GM18508 (cell line): Measurements from ENCODE around the gene LRRN4CL.
A peak's percentile ranks its signal among the peaks of the same experiment; 100 is the strongest.
"Not testable (repeated sequence)": the region's sequence is repeated elsewhere in the genome, so short reads cannot be mapped to it uniquely, and the experiment has no call there.

Source experiments
- ATAC-seq: cut with Tn5 transposase; IDR thresholded peaks from one replicate; pipeline ENCODE4 v1.9.1; 2021; ENCODE audit warnings: moderate number of reproducible peaks; ENCODE audit not compliant: insufficient read depth, unreplicated experiment

LRRN4CL gene

DNA sequence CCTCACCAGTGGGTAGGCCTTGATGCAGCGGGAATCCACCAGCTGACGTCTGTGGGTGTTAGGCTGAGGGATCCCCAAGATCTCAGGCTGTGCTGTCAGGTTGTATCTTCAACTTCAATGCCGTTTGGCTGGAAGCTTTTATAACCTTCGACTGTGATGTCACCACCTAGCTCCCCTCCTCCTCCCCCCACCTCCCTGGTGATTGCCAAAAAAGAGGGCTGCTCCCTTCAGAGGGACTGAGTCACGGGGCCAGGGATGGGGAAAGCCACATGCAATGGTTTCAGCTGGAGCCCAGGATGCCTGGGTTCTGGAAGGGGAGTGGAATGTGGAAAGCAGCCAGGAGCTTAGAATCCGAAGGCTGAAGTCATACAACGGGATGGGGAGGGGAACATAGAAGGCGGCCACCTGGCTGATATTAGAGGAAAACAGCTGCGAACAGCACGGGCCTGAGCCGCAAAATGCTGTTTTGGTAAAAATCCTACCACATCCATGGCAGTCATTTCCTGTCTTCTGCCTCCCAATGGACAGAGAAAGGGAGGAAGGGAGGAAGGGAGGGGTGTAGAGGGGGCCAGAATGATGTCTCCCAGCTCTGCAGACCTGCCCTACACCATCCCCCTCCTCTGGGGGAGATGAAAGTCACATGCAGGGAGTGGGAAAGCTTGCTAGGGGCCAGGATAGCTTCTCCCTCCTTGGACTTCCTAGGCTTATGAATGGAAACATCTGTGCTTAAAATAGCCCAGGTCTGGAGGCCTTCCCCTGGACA lies at the start of gene LRRN4CL:
TSS of gene LRRN4CL (minus strand) at position 110 of the 763 bp plus-strand sequence. CDS start 1,022 bp downstream, outside the sequence.
- no peak for ATAC-seq

DNA sequence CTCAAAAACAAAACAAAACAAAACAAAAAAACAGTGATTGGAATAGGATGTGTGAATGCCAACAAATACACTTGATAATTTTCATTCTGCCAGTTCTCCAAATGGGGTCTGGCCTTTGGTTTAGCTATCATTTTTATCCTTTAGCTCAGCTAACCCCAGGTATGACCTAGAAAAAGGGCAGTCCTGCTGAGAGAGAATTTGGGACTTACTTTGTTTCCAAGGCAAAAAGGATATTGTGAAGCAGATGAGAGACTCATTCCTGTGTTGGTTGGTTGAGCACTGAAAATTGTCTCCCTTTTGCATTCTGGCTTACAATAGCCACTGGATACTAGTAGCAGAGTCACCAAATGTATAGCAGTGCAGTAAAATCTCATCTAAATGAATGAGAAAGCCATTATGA lies 47.9 kb upstream of the LRRN4CL start:
- no peak for ATAC-seq

DNA sequence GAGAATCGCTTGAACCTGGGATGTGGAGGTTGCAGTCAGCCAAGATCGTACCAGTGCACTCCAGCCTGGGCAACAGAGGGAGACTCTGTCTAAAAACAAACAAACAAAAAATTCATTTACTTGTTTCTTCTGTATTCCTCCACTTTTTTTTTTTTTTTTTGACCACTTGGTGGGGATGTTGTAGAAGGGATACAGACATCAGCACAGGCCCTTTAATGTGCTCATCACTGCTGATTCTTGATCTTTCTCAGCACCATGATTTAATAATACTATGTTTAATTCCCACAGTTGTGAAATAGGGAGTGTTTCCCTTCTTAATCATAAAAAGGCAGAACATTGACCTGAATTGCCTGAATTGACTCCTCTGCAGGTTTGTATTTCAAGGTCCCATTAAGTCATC lies 43.5 kb upstream of the LRRN4CL start:
- no peak for ATAC-seq

DNA sequence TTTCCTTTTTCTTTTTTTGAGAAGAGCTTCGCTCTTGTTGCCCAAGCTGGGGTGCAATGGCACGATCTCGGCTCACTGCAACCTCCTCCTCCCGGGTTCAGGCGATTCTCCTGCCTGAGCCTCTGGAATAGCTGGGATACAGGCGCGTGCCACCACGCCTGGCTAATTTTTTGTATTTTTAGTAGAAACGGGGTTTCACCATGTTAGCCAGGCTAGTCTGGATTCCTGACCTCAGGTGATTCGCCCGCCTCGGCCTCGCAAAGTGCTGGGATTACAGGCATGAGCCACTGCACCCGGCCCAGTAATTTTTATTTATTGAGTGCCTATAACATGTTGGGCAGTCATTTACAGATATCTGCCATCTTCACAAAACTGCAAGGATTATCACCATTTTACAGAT lies 40.7 kb upstream of the LRRN4CL start:
- ATAC-seq: not testable (repeated sequence)

DNA sequence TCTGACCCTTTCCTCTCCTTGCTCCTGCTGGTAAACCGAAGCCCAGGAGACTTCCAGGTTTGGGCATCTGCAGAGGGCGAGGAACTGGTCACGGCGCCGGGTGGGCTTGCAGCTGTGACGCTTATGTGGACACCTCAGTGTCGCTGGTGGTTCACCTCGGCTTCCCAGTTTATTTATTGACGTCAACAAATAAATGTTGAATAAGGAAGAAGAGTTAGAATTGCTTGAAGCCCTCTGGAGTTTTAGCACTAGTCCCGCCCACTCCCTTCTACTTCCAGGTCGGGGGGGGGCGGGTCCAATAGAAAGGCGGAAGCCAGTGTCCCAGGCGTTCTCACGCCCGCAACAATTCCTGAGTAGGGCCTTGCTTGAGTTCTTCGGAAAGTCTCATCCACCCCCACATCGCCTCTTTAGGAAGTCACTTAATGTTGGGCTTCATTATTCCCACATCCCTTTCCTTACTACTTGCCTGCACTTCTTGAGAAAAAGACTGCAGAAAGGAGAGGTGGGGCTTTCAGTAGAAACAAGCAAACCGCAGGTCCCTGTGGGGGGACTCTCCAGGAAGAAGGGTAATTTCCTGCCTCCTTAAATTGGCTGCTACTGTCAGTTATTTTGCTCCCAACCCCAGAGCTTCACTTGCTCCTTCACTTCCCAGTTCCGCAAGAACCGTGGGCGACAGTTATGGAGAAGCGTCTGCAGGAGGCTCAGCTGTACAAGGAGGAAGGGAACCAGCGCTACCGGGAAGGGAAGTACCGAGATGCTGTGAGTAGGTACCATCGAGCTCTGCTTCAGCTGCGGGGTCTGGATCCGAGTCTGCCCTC lies 39.0 kb upstream of the LRRN4CL start, which contains the start of gene TTC9C:
TSS of gene TTC9C (plus strand) at position 316 of the 818 bp plus-strand sequence. CDS start at position 679, 363 bp downstream.
- ATAC-seq: peak; percentile 12

DNA sequence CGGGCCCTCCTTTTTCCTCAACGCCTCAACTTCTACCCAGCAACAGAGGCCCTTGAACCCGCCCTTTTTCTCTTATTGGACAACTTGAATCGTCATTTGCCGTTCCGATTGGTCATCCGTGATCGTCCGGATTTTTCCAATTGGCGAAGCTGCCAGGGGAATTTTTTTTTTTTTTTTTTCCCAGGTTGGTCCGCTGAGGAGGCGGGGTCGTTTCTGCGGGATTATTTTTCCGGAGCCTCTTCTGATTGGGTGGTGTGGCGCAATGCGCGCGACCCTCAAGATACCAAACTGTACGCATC lies 38.5 kb upstream of the LRRN4CL start:
- peak; percentile 37 for ATAC-seq

DNA sequence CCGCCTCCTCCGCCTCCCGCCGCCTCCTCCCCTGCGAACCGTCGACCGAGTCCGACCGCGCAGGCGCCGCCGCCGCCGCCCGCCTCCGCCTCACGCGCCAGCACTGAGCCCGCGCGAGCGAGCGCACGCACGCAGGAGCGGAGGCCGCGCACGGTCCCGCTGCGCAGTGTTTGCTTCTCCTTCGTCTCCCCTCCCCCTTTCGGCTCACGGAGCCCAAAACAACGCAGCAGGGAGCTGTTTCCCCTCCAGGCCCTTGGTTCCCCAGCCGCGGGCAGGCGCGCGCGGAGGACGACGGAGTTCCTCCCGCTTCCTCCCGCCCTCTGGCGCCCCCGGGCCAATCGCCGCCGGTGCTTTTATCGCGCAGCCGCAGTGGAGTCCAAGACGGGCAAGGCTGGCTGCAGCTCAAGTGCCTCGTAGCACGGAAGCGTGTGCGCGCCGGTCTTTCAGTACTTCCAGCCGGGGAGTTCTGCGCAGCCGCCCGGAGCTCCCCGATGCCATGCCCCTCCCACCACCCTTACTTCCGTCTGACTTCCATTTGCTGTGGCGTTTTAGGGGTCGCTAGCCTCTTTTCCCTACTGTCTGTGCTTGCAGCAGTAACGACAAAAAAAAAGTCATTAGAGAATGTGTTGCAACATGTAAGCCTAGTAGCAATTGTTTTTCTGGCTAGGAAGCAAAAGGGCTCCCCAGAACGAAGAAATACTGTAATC lies 38.0 kb upstream of the LRRN4CL start, which contains the start of gene HNRNPUL2:
TSS of gene HNRNPUL2 (minus strand) at position 293 of the 707 bp plus-strand sequence. CDS start 301 bp downstream, outside the sequence.
- peak; percentile 39 for ATAC-seq

DNA sequence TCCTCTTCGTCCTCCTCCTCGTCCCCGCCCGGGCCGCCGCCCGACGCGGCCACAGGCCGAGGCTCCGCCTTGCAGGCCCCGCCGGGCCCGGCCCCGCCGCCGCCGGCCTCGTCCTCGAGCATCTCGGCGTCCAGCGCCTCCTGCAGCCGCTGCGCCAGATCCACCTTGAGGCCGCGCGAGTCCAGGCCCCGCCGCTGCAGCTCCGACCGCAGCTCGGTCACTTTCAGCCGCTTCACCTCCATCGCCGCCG lies 37.5 kb upstream of the LRRN4CL start:
- no peak for ATAC-seq

DNA sequence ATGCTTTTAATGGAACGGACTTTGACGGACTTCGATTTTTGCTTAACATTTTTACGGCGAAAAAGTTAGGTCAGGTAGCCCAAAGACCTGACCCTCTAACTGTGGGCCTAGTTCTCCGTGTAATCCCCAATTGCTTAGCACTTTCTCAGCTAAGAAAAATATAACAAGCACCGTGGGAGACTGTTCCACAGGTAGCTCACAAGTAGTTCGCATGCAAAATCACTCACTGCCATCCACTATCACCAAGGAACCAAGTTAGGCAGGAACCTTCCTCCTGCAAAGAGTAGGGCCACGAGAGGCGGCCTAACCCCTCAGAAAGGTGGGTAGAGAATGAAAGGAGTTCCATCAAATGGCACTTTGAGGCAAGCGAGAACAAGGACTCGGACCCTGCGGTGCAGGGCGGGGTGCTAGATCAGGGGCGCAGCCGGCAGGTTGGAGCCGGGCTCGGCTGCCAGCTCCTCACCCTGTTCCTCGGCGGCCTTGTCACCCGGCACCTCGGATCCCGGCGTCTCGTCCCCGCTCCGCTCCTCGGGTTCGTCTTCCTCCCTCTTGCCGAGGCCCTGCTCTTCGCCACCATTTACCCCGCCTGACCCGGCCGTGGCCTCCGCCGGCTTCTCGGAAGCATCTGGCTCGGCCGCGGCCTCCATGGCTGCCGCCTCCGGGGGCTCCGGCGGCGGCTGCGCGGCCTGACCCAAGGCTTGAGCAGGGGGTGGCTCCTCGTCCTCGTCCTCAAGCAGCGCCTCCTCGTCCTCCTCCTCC lies 37.0 kb upstream of the LRRN4CL start:
- no peak for ATAC-seq

DNA sequence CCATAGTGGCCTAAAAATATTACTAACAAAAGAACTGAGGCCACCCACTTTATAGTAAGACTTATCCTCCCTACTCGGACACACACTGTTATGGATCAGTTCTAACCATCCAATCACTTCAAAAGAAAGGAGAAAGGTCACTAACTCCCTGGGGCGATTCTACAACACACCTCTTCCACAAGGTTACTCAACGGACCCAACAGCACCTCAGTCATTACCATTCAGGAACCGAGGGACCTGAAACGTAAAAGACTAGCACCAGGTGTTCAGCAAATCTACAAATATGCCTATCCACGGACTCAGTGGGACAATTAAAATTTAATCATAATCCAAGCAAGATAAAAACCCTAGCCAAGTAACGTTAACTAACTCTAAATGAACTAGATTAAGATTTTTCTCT lies 36.3 kb upstream of the LRRN4CL start:
- ATAC-seq: no peak

DNA sequence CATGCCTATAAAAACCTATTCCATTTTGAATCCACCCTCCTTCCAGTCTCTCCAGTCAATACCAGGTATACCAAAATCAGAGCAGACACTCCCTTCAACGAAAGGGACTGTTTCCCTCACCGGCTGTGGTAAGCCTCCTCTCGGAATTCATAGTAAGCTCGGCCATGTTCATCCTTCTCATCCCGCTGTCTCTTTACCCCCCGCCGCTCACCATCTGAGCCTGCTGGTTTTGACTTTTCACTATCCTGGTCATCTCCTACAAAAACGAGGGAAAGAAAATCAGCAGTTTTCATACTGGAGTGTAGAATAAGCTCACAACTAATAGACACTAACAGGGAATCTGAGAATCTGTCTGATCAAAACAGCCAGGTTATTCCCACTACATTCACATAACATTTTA lies 34.8 kb upstream of the LRRN4CL start:
- no peak for ATAC-seq

DNA sequence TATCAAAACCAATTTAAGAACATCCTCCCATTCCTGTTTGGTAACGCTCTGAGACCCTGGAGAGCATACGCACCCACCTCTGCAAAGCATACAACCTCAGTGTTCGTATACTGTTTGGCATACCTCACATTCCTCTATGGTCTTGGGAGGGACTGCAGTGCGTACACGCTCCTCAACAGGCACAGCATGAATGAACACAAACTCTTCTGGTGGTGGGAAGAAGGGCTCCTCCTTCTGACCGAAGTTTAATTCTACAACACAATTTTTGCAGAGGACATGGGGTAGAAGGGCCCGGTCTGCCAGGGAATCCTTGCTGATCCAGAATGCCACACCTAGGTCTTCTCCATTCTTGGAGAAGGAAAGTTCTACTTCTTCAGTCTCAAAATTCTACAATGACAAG lies 32.7 kb upstream of the LRRN4CL start:
- no peak for ATAC-seq

DNA sequence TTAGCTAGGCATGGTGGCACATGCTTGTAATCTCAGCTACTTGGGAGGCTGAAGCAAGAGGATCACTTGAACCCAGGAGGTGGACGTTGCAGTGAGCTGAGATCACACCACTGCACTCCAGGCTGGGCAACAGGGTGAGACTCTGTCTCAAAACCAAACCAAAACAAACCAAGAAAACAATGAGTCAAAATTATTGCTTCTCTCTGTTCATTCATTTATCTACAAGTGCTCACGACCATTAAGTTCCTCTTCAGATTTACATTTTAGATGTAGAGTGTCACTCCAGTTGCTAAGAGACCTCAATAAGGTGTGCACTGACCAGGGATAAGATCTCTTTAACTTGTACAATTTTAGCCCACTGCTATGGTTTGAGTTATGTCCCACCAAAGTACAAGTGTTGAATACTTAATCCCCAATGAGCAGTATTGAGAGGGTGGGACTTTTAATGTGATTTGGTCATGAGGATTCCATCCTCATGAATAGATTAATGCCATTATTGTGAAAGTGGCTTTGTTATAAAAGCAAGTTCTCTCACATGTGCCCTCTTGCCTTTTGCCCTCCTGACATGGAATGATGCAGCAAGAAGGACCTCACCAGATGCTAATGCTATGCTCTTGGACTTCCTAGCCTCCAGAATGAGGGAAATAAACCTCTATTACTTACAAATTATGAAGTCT lies 30.1 kb upstream of the LRRN4CL start:
- ATAC-seq: no peak

DNA sequence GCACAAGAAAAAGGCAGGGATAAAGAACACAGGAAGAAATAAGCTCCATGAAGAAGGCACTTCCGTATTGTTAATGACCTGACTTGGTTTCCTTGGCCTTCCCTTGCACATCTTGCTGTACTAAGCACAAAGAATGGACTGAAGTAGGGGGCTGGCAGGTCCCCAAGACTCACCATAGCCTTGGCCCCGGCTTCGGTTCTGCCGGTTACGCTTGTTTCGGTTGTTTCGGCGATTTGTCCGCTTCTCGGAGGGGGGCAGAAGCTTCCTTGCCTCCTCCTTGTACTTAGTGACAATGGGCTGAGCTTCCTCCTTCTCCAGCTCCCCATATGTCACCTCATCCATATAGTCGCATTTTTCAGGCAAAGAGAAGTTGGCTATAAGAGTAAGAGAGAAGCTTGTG lies 27.5 kb upstream of the LRRN4CL start:
- no peak for ATAC-seq

DNA sequence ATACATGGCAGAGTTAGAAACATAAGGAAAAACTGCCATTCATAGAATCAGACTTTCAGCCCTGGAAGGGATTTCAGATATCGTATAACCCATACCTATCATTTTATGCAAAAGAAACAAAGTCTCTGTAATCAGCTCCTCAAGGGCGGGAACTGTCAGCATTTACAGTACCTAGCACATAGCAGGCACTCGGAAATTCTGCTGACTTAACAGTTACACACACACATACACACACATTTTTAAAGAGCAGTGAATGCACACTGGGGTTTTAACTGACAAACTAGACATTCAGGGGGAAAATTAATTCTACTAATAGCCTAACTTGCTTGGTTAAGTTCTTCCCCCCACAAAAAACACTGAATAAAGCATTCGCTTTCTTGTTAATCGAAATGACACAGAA lies 26.9 kb upstream of the LRRN4CL start:
- no peak for ATAC-seq

DNA sequence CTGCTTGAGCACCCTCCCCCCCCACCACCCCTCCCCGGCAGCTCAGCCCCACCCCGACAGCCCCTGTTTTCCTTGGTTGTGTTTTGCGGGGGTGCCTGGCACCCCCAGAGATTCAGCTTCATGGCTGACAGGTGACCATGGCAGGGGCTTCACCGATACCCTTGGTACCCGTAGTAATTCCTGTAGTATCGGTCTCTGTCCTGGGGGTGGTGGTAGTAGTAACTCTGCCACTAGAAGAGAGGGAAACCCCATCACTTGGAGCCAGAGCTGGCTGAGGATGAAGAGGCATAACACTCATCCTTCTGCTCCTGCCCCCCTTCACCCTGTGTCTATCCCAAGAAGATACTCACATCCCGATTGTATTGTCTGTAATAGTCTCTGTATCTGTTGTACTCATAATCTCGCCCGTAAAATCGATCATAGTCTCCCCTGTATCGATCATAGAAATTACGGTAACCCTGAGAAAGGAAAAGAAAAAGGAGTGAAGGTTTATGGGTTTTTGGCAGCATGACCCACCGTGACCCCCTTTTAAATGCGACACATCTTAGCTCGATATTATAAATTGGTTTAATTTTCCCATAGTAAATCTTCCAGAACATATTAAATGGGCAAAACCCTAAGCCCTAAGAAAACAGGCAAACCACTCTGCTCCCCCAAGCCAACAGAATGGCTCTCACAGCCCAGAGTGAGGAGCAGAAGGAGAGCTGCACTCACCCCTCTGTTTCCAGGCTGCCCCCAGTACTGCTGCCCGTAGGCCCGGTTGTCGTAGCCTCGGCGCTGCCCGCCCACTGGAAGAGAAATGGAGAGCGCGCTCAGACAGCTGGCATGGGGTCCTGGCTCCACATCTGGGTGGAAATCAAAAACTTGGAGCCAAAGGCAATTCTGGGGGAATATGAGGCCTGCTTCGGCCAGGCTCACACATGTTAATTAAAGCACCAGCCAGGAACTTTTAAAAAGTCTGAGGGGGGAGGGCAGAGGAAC lies 26.1 kb upstream of the LRRN4CL start:
- no peak for ATAC-seq

DNA sequence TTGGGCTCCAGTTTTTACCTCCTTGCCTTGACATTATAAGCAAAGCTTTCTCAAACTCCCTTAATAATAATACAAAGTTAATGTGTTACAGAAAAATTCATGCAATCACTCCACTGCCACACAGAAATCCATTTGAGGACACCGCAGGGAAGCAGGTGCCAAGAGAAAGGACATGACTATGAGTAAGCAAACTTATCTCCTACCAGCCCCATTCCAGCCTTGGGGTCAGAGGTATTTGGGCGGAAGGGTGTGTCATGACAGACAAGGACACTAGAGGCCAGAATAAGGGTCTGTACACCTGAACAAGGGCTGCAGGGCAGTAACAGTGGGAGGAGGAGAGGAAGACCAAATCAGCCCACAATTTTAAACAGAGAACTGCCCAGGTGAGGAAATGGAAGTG lies 24.0 kb upstream of the LRRN4CL start:
- no peak for ATAC-seq

DNA sequence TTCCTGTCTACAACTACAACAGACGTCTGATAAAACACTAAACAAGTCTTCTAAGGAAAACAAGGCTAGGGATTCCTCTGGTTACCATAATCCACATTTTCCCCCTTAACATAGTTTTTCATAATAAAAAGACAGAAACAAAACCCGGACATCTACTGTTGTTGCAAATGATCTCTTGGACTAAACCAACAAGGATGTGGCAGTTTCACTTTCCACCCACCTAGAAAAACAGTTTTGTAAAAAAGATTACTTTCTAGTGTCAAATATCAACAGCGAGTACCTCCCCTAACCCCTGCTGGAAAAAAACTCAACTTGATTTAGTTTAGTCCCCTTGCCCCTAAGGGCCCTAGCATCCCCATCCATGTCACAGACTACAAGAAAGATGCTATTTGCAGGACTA lies 23.5 kb upstream of the LRRN4CL start:
- ATAC-seq: no peak

DNA sequence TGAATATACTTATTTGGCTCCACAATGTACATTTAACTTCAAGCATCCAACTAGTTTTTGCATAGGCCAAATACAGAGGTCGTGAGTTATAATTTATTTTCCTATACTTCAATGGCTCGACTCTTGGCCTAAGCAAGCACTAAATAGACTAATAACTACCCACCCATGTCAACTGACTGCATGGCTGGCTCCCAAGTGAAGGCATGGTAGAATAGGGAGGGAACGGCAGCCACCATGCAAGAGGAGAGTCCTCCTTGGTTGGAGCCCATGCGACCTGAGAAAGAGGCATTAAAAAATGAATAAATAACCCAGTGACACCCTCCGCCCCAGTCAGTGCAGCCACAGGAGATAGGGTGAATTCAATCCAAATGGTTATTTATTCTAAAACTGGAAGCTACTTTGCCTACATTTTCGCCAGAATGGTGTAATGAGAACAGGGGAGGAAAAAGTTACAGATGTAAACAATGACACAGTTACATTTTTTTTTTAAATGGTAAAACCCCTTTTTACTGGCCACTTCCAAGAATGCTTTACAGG lies 23.0 kb upstream of the LRRN4CL start:
- no peak for ATAC-seq
